ENCODE measurements around the gene THSD7B. TPM values are rescaled to one million over a fixed set of nuclear protein-coding genes. Genes with fewer than 3 reads are reported as not detected.

The THSD7B gene
- total RNA-seq, 2 donors from 2014 or later = 0.95 to 12.7 TPM

DNA sequence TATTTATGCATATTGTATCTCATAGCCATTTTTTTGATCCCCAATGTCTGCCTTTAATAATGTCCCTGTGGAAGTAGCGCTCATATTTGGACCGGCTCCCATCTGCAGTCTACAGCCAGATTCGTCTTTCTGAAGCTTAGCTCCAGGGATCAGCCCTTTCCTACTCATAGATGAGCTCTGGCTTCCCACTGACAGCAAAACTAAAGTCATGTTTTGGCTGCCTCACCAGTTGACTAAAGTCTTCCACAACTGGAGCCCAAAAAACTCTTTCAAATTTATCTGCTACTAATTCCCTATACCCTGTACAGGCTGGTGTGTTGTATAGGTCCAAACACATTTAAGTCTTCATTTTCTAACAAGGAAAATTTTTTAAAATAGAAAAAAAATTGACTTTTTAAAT, 904.8 kb downstream of the THSD7B start:
- DNase-seq (ENCODE audit: low spot score) = no peak
- Histone ChIP-seq H3K36me3 (no peaks in the 10 kb centered on the region), H3K27ac (no peak overlapping the region), H3K9me3 (no peaks in the 10 kb centered on the region), H3K4me1 (ENCODE audit: control insufficient read depth in 1 of 2, low read depth in 2 of 2) (no peaks in the 10 kb centered on the region), H3K27me3 (replicated peaks; ENCODE audit: insufficient read depth) (no peaks in the 10 kb centered on the region), H3K4me3 (no peak overlapping the region)
- no peak for ATAC-seq (ENCODE audit: insufficient number of reproducible peaks, low FRiP score, low read depth)
- TF ChIP-seq CTCF (IDR thresholded peaks at IDR 0.05) = no peak

DNA sequence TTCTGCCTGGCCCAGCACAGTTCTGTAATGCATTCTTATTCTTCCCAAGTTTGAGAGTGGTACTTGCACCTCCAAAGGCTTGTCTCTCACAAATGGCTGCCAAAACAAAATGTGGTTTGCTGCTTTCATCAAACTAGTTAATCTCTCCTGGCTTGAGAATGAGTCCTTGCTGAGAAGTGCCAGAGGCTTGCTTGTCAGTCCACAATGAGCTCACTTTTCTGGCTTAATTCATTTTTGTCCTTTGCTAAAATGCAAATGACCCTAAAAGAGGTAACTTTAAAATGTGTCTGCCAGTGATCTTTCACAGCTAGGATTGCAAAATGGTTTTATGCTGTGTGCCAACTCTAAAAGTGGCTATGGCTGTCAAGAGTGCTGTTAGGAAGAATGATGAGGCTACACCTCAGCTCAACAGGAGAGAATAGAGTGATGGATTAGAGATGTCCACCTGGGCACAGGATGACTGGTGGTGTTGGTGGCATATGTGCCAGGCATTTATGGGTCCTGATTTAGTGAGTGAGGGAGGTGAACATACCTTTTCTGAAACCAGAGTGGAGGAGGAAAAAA, 907.7 kb downstream of the THSD7B start:
- Histone ChIP-seq H3K27ac (no peak overlapping the region), H3K27me3 (replicated peaks; ENCODE audit: insufficient read depth) (no peaks in the 10 kb centered on the region), H3K36me3 (no peaks in the 10 kb centered on the region), H3K9me3 (no peaks in the 10 kb centered on the region), H3K4me3 (no peak overlapping the region), H3K4me1 (ENCODE audit: control insufficient read depth in 1 of 2, low read depth in 2 of 2) (no peaks in the 10 kb centered on the region)
- no peak for TF ChIP-seq CTCF (IDR thresholded peaks at IDR 0.05)
- DNase-seq (ENCODE audit: low spot score) = no peak
- ATAC-seq (ENCODE audit: insufficient number of reproducible peaks, low FRiP score, low read depth) = no peak

DNA sequence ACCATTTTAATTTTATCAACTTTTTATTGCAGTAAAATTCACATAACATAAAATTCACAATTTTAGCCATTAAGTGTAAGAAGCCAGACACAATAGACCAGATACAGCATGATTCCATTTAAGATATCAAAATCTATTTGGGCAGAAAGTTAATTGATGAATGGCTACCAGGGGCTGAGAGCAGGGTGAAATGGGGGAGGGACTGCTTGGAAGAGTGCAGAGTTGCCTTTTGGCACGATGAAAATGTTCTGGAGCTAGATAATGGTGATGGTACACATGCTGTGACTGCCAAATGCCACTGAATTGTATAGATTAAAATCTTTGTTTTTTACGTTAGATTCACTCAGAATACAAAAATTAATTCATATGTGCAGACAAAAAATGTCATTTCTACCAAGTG, 909.6 kb downstream of the THSD7B start:
- Histone ChIP-seq H3K4me3 (no peak overlapping the region), H3K9me3 (no peaks in the 10 kb centered on the region), H3K36me3 (no peaks in the 10 kb centered on the region), H3K27me3 (replicated peaks; ENCODE audit: insufficient read depth) (no peaks in the 10 kb centered on the region), H3K4me1 (ENCODE audit: control insufficient read depth in 1 of 2, low read depth in 2 of 2) (no peaks in the 10 kb centered on the region), H3K27ac (no peak overlapping the region)
- DNase-seq (ENCODE audit: low spot score) (no peak), ATAC-seq (ENCODE audit: insufficient number of reproducible peaks, low FRiP score, low read depth) (no peak)
- TF ChIP-seq CTCF (IDR thresholded peaks at IDR 0.05) = no peak

DNA sequence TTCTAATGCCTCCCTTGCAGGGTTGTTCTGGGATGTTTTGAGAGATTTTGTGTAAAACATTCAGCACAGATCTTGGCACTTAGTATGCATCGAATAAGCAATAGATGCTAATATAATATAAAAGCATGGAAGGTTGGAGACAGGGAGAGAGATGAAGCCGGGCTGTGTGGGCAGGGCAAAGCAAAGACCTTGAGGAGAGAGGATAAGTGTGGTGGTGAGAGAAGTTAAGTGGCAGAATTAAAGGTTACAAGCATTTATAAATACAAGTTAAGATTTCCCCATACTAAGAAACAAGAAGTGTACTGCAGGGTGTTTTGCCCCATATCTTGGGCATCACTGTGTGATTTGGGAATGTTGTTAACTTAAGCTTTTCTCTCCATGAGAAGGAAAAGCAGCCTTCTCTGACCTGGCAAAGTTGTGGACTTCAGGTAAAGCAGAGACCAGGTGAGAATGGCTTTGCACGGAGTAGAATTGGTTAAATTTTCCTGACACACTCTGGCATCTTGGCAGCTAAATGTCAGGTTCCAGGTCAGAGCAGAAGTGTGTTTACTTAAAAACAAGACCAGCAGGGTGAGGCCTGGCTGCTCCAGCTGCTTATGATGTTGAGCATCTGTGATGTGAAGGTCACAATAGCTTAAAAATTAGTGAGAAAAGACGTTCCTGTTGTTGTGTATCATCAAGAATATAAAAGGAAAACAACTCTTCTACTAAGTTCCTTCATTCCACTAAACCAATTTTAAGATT, 910.4 kb downstream of the THSD7B start:
- no peaks in the 10 kb centered on the region for H3K36me3 ChIP-seq
- H3K9me3 ChIP-seq = no peaks in the 10 kb centered on the region
- no peak for DNase-seq (ENCODE audit: low spot score)
- H3K27me3 ChIP-seq (replicated peaks; ENCODE audit: insufficient read depth) = no peaks in the 10 kb centered on the region
- no peak for TF ChIP-seq CTCF (IDR thresholded peaks at IDR 0.05)
- no peak for ATAC-seq (ENCODE audit: insufficient number of reproducible peaks, low FRiP score, low read depth)
- H3K27ac ChIP-seq = no peak overlapping the region
- H3K4me3 ChIP-seq = no peak overlapping the region
- H3K4me1 ChIP-seq (ENCODE audit: control insufficient read depth in 1 of 2, low read depth in 2 of 2) = no peaks in the 10 kb centered on the region

- DNase-seq (ENCODE audit: low spot score) (no peak), ATAC-seq (ENCODE audit: insufficient number of reproducible peaks, low FRiP score, low read depth) (no peak)
- TF ChIP-seq CTCF (IDR thresholded peaks at IDR 0.05) = no peak
- Histone ChIP-seq H3K36me3 (no peaks in the 10 kb centered on the region), H3K27me3 (replicated peaks; ENCODE audit: insufficient read depth) (no peaks in the 10 kb centered on the region), H3K4me1 (ENCODE audit: control insufficient read depth in 1 of 2, low read depth in 2 of 2) (no peaks in the 10 kb centered on the region), H3K27ac (no peak overlapping the region), H3K9me3 (no peaks in the 10 kb centered on the region), H3K4me3 (no peak overlapping the region)
These were observed 911.0 kb downstream of the THSD7B start for GRCh38 chr2:137676346-137676745.
